ENCODE data around the gene NLGN2. TPM values are rescaled to one million over a fixed set of nuclear protein-coding genes. Genes with fewer than 3 reads are reported as not detected.

The NLGN2 gene
- total RNA-seq, 2 experiments from 2014 or later = 0.06 to 1.2 TPM

- H3K4me3 ChIP-seq (ENCODE audit: low read depth, low read length, poor library complexity, severe bottlenecking) = peak within 1 kb of the TSS; percentile 72
- intact Hi-C loops (cut with micrococcal nuclease; ENCODE audit: unreplicated experiment) = no loop called here
- ChIA-PET CTCF (ENCODE audit: unreplicated experiment) (interaction anchor here (0.6 kb wide), 1 partner anchor 39 kb away, joined by 3 read pairs; no protein-coding TSS in a partner anchor), POLR2A (interaction anchor here (0.6 to 1.0 kb wide), 3 partner anchors 9 to 271 kb away, joined by 3 to 7 read pairs (median 3); partner anchors contain the start of gene TMEM256)
- H3K27ac ChIP-seq (ENCODE audit: low read depth, low read length, poor library complexity, severe bottlenecking) = peak within 1 kb of the TSS; percentile 9
- H3K36me3 ChIP-seq (ENCODE audit: insufficient read depth, low read length) = peaks cover 12% of the 10 kb centered on the region; the same call in 1 of the 2 replicates
- BruUV-seq (replicated peaks) = no TSS peak
- H4K20me1 ChIP-seq (ENCODE audit: insufficient read depth, low read length) = no peaks in the 10 kb centered on the region
- TF ChIP-seq EZH2phosphoT487 (IDR thresholded peaks at IDR 0.05; ENCODE audit: borderline replicate concordance, low read depth, low read length) = no peak
- TF ChIP-seq, protein P1, sequence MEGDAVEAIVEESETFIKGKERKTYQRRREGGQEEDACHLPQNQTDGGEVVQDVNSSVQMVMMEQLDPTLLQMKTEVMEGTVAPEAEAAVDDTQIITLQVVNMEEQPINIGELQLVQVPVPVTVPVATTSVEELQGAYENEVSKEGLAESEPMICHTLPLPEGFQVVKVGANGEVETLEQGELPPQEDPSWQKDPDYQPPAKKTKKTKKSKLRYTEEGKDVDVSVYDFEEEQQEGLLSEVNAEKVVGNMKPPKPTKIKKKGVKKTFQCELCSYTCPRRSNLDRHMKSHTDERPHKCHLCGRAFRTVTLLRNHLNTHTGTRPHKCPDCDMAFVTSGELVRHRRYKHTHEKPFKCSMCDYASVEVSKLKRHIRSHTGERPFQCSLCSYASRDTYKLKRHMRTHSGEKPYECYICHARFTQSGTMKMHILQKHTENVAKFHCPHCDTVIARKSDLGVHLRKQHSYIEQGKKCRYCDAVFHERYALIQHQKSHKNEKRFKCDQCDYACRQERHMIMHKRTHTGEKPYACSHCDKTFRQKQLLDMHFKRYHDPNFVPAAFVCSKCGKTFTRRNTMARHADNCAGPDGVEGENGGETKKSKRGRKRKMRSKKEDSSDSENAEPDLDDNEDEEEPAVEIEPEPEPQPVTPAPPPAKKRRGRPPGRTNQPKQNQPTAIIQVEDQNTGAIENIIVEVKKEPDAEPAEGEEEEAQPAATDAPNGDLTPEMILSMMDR (conservative IDR thresholded peaks at IDR 0.05; ENCODE audit: low read length) = no peak; the same call in 1 of the 2 replicates
- H3K4me1 ChIP-seq (ENCODE audit: insufficient read depth, low read length, poor library complexity, severe bottlenecking) = peaks cover 9% of the 10 kb centered on the region
- H3K9me2 ChIP-seq (ENCODE audit: insufficient read depth, low read length) = no peaks in the 10 kb centered on the region
- peak; percentile 85 for DNase-seq (ENCODE audit: low spot score)
- peak within 1 kb of the TSS; percentile 63 for H2AFZ ChIP-seq (ENCODE audit: low read length)
- H3K4me2 ChIP-seq (ENCODE audit: low read length) = peak within 1 kb of the TSS; percentile 80
- H3K79me2 ChIP-seq (ENCODE audit: insufficient read depth, low read depth, low read length) = no peaks in the 10 kb centered on the region
- H3K9me3 ChIP-seq (ENCODE audit: low read length) = no peaks in the 10 kb centered on the region
These were observed 13.0 kb upstream of the NLGN2 start, which contains the start of gene PLSCR3 for GRCh38 chr17:7394452-7395191. Gene PLSCR3 (minus strand): TSS chr17:7394525. CDS start chr17:7394110, 415 bp downstream.

- intact Hi-C loops (cut with micrococcal nuclease; ENCODE audit: unreplicated experiment) = no loop called here
- BruUV-seq (replicated peaks) = no TSS peak
- Histone ChIP-seq H4K20me1 (ENCODE audit: insufficient read depth, low read length) (no peaks in the 10 kb centered on the region), H3K4me3 (ENCODE audit: low read depth, low read length, poor library complexity, severe bottlenecking) (no peak overlapping the region), H3K4me2 (ENCODE audit: low read length) (no peak overlapping the region), H3K36me3 (ENCODE audit: insufficient read depth, low read length) (peaks cover 12% of the 10 kb centered on the region; the same call in 1 of the 2 replicates), H3K27ac (ENCODE audit: low read depth, low read length, poor library complexity, severe bottlenecking) (no peak overlapping the region), H3K79me2 (ENCODE audit: insufficient read depth, low read depth, low read length) (no peaks in the 10 kb centered on the region), H3K4me1 (ENCODE audit: insufficient read depth, low read length, poor library complexity, severe bottlenecking) (peaks cover 9% of the 10 kb centered on the region), H3K9me2 (ENCODE audit: insufficient read depth, low read length) (no peaks in the 10 kb centered on the region), H3K9me3 (ENCODE audit: low read length) (no peaks in the 10 kb centered on the region), H2AFZ (ENCODE audit: low read length) (no peak overlapping the region)
- TF ChIP-seq, protein P1 (conservative IDR thresholded peaks at IDR 0.05; ENCODE audit: low read length) = no peak
- TF ChIP-seq EZH2phosphoT487 (IDR thresholded peaks at IDR 0.05; ENCODE audit: borderline replicate concordance, low read depth, low read length) = no peak
- ChIA-PET POLR2A (no interaction called here), CTCF (ENCODE audit: unreplicated experiment) (no interaction called here)
- no peak for DNase-seq (ENCODE audit: low spot score)
These were observed 11.5 kb upstream of the NLGN2 start for GRCh38 chr17:7396147-7396546.

GRCh38 chr17:7398612-7399011, 9.0 kb upstream of the NLGN2 start:
- Histone ChIP-seq H3K9me3 (ENCODE audit: low read length) (no peaks in the 10 kb centered on the region), H3K36me3 (ENCODE audit: insufficient read depth, low read length) (no peaks in the 10 kb centered on the region), H3K4me3 (ENCODE audit: low read depth, low read length, poor library complexity, severe bottlenecking) (no peak overlapping the region), H3K27ac (ENCODE audit: low read depth, low read length, poor library complexity, severe bottlenecking) (no peak overlapping the region), H3K4me1 (ENCODE audit: insufficient read depth, low read length, poor library complexity, severe bottlenecking) (peaks cover 9% of the 10 kb centered on the region), H3K4me2 (ENCODE audit: low read length) (no peak overlapping the region), H3K79me2 (ENCODE audit: insufficient read depth, low read depth, low read length) (no peaks in the 10 kb centered on the region), H3K9me2 (ENCODE audit: insufficient read depth, low read length) (no peaks in the 10 kb centered on the region), H4K20me1 (ENCODE audit: insufficient read depth, low read length) (no peaks in the 10 kb centered on the region), H2AFZ (ENCODE audit: low read length) (no peak overlapping the region)
- DNase-seq (ENCODE audit: low spot score) = no peak
- no peak for TF ChIP-seq EZH2phosphoT487 (IDR thresholded peaks at IDR 0.05; ENCODE audit: borderline replicate concordance, low read depth, low read length)
- TF ChIP-seq, protein P1 (conservative IDR thresholded peaks at IDR 0.05; ENCODE audit: low read length) = no peak
- POLR2A ChIA-PET = interaction anchor here (0.6 to 1.0 kb wide), 4 partner anchors 11 to 134 kb away, joined by 3 to 4 read pairs (median 3); no protein-coding TSS in a partner anchor
- BruUV-seq (replicated peaks) = no TSS peak
- intact Hi-C loops (cut with micrococcal nuclease; ENCODE audit: unreplicated experiment) = no loop called here
- CTCF ChIA-PET (ENCODE audit: unreplicated experiment) = no interaction called here

Measured in OCI-LY7 (cell line).